SK-N-SH (cell line): ENCODE results near the gene SPRED3. TPM values are rescaled to one million over a fixed set of nuclear protein-coding genes. Genes with fewer than 3 reads are reported as not detected.

Experiments used
- CTCF ChIA-PET: fragments of 300-600, 350-600 bp; formaldehyde crosslinking; extraction: SDS; loops from one replicate; lab custom pipeline; 2021; lab: Yijun Ruan, JAX
- POLR2A ChIA-PET: fragments of 350-600 bp; sonication (Branson Sonifier 250); formaldehyde crosslinking; extraction: SDS; loops from one replicate; lab custom pipeline; 2020; ENCODE audit warnings: antibody characterized with exemption, inconsistent platforms; lab: Yijun Ruan, JAX
- DNase-seq: peaks from one replicate; pipeline ENCODE4 v3.0.0; 2012
- H2AFZ ChIP-seq: fragments of 200-600 bp; sonication (generic); 2 replicates; pipeline ENCODE4 v1.8.1; 2016; ENCODE audit warnings: antibody characterized with exemption, mild to moderate bottlenecking, low read depth
- H3F3A ChIP-seq: fragments of 200-600 bp; sonication (generic); replicated peaks from 2 replicates; pipeline ENCODE3; 2016; ENCODE audit warnings: antibody characterized with exemption, mild to moderate bottlenecking; ENCODE audit not compliant: insufficient read depth
- H3K27ac ChIP-seq, 2 experiments: fragments of 200-500 bp in 1 of 2; fragments of 200-600 bp in 1 of 2; sonication (Bioruptor generic) in 1 of 2; sonication (generic), shearing (Covaris generic) in 1 of 2; 2 replicates each; pipeline versions ENCODE4 v1.5.1 to v1.6.1; 2014 to 2016; ENCODE audit warnings: low read depth in 2 of 2, inconsistent platforms in 1 of 2, low read length in 1 of 2, mild to moderate bottlenecking in 1 of 2, mixed read lengths in 1 of 2
- H3K27me3 ChIP-seq: fragments of 200-600 bp; sonication (generic), shearing (Covaris generic); 2 replicates; pipeline ENCODE4 v1.6.1; 2016; ENCODE audit warnings: mixed run types; ENCODE audit not compliant: insufficient read depth
- H3K36me3 ChIP-seq, 2 experiments: fragments of 200-500 bp in 1 of 2; fragments of 200-600 bp in 1 of 2; sonication (Bioruptor generic) in 1 of 2; sonication (generic) in 1 of 2; replicated peaks in 1 of 2; 2 replicates each; pipeline versions ENCODE3 to v1.5.1; 2014 to 2016; ENCODE audit warnings: low read length in 1 of 2, mild to moderate bottlenecking in 1 of 2; ENCODE audit not compliant: insufficient read depth in 2 of 2, control insufficient read depth in 1 of 2
- H3K4me1 ChIP-seq, 2 experiments: fragments of 200-500 bp in 1 of 2; fragments of 200-600 bp in 1 of 2; sonication (Bioruptor generic) in 1 of 2; sonication (generic), shearing (Covaris generic) in 1 of 2; 2 replicates each; pipeline versions ENCODE4 v1.5.1 to v1.6.1; 2014 to 2016; ENCODE audit warnings: low read depth in 1 of 2, low read length in 1 of 2, mixed run types in 1 of 2; ENCODE audit not compliant: insufficient read depth in 2 of 2, control insufficient read depth in 1 of 2
- H3K4me2 ChIP-seq: fragments of 200-600 bp; sonication (generic), shearing (Covaris generic); 2 replicates; pipeline ENCODE4 v1.6.1; 2017; ENCODE audit warnings: mixed run types
- H3K4me3 ChIP-seq, 2 experiments: fragments of 200-500 bp in 1 of 2; fragments of 200-600 bp in 1 of 2; sonication (Bioruptor generic) in 1 of 2; sonication (generic), shearing (Covaris generic) in 1 of 2; 2 replicates each; pipeline versions ENCODE4 v1.5.1 to v1.8.1; 2014 to 2016; ENCODE audit warnings: low read depth in 2 of 2, inconsistent platforms in 1 of 2, low read length in 1 of 2, mild to moderate bottlenecking in 1 of 2, mixed read lengths in 1 of 2, moderate library complexity in 1 of 2
- H3K79me2 ChIP-seq: fragments of 200-600 bp; sonication (generic); 2 replicates; pipeline ENCODE4 v1.8.1; 2017; ENCODE audit warnings: mild to moderate bottlenecking; ENCODE audit not compliant: insufficient read depth
- H3K9ac ChIP-seq: fragments of 200-600 bp; sonication (generic); 2 replicates; pipeline ENCODE4 v1.6.1; 2017; ENCODE audit warnings: mixed run types
- H3K9me2 ChIP-seq: fragments of 200-600 bp; sonication (generic); 2 replicates; pipeline ENCODE4 v1.6.1; 2017; ENCODE audit warnings: mixed run types
- H3K9me3 ChIP-seq: fragments of 200-600 bp; sonication (generic); 2 replicates; pipeline ENCODE4 v1.6.1; 2017; ENCODE audit warnings: mixed run types, mild to moderate bottlenecking, moderate library complexity
- H4K20me1 ChIP-seq: fragments of 200-600 bp; sonication (generic); 2 replicates; pipeline ENCODE4 v1.6.1; 2017; ENCODE audit warnings: mild to moderate bottlenecking, mixed run types; ENCODE audit not compliant: insufficient read depth
- ELF1 ChIP-seq: IDR thresholded peaks from 2 replicates; pipeline ENCODE4 v1.4.0; 2012
- FOXJ3 ChIP-seq: sonication (generic); formaldehyde crosslinking; IDR thresholded peaks from 2 replicates; pipeline ENCODE4 v1.5.1; 2020; ENCODE audit warnings: mild to moderate bottlenecking, missing genetic modification reagents
- GABPA ChIP-seq: IDR thresholded peaks from 2 replicates; pipeline ENCODE4 v1.4.0; 2012; ENCODE audit warnings: low read depth, mild to moderate bottlenecking
- JUND ChIP-seq: IDR thresholded peaks from 2 replicates; pipeline ENCODE4 v1.4.0; 2012
- POLR2AphosphoS5 ChIP-seq: IDR thresholded peaks from 2 replicates; pipeline ENCODE4 v1.6.1; 2012; ENCODE audit warnings: low read depth, low read length
- RFX5 ChIP-seq: IDR thresholded peaks from 2 replicates; pipeline ENCODE4 v1.6.1; 2012; ENCODE audit warnings: mild to moderate bottlenecking, improper control_type of control experiment, low read length
- RXRA ChIP-seq: IDR thresholded peaks from 2 replicates; pipeline ENCODE4 v1.4.0; 2012; ENCODE audit warnings: low read depth, mild to moderate bottlenecking, borderline replicate concordance
- SIN3A ChIP-seq: IDR thresholded peaks from 2 replicates; pipeline ENCODE4 v1.6.1; 2012; ENCODE audit warnings: low read depth, mild to moderate bottlenecking, low read length, moderate library complexity, borderline replicate concordance
- SMC3 ChIP-seq: IDR thresholded peaks from 2 replicates; pipeline ENCODE4 v1.6.1; 2012; ENCODE audit warnings: low read depth, low read length, improper control_type of control experiment
- TAF1 ChIP-seq: IDR thresholded peaks from 2 replicates; pipeline ENCODE4 v1.6.1; 2012; ENCODE audit warnings: low read depth, mild to moderate bottlenecking, low read length, moderate library complexity, borderline replicate concordance
- TEAD4 ChIP-seq: IDR thresholded peaks from 2 replicates; pipeline ENCODE4 v1.4.0; 2012; ENCODE audit warnings: mild to moderate bottlenecking, borderline replicate concordance; ENCODE audit not compliant: insufficient read depth
- WGBS: methylation state at CpG from one replicate; pipeline ENCODE4 v1.1.6; 2017; ENCODE audit warnings: low lambda C conversion rate; 5-methylcytosine and 5-hydroxymethylcytosine counted together
- polyA plus RNA-seq, 3 experiments: library from polyadenylated mRNA; depleted of rRNA; stranded (reverse); fragments of >200 nt; gene quantifications; 2 replicates each; pipeline ENCODE4 v1.2.3, GENCODE V29; 2012
- TF ChIP-seq, protein P1 (sequence below): IDR thresholded peaks from 2 replicates; pipeline ENCODE4 v1.4.0; 2012; ENCODE audit warnings: low read depth, borderline replicate concordance
- TF ChIP-seq, protein P2 (sequence below): IDR thresholded peaks from 2 replicates; pipeline ENCODE4 v1.4.0; 2012; ENCODE audit warnings: low read depth
- TF ChIP-seq, protein P3 (sequence below): fragments of 200-600 bp; sonication (generic); IDR thresholded peaks from 2 replicates; pipeline ENCODE4 v1.6.1; 2017; ENCODE audit warnings: antibody characterized with exemption, mild to moderate bottlenecking, moderate library complexity
- TF ChIP-seq, protein P4 (sequence below): IDR thresholded peaks from 2 replicates; pipeline ENCODE4; 2012

Gene SPRED3
- polyA plus RNA-seq, 1 of the 3 experiments (the other 2 are of a cell fraction) = 11.1 TPM

DNA sequence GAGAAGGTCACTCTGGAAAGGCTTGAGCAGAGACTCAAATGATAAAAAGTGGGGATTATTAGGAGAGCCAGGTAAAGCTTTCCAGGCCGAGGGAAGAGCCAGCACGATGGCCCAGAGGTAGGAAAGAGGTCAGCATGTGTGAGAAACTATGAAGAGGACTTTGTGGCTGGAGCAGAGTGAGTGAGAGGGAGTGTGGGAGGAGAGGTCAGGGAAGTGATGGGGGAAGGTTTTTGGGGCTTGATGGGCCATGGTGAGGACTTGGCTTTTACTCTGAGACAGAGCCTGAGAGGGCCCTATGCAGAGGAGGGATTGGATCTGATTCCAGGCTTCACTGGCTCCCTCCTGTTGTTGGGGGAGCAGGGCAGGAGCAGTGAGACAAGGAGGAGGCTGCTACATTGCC, 47.6 kb upstream of the SPRED3 start (continued):
- TF ChIP-seq JUND = no peak
- TF ChIP-seq POLR2AphosphoS5 = no peak
- TF ChIP-seq, protein P1, sequence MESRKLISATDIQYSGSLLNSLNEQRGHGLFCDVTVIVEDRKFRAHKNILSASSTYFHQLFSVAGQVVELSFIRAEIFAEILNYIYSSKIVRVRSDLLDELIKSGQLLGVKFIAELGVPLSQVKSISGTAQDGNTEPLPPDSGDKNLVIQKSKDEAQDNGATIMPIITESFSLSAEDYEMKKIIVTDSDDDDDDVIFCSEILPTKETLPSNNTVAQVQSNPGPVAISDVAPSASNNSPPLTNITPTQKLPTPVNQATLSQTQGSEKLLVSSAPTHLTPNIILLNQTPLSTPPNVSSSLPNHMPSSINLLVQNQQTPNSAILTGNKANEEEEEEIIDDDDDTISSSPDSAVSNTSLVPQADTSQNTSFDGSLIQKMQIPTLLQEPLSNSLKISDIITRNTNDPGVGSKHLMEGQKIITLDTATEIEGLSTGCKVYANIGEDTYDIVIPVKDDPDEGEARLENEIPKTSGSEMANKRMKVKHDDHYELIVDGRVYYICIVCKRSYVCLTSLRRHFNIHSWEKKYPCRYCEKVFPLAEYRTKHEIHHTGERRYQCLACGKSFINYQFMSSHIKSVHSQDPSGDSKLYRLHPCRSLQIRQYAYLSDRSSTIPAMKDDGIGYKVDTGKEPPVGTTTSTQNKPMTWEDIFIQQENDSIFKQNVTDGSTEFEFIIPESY = no peak
- TF ChIP-seq TAF1 = no peak
- TF ChIP-seq SIN3A = no peak
- no peak for TF ChIP-seq SMC3

DNA sequence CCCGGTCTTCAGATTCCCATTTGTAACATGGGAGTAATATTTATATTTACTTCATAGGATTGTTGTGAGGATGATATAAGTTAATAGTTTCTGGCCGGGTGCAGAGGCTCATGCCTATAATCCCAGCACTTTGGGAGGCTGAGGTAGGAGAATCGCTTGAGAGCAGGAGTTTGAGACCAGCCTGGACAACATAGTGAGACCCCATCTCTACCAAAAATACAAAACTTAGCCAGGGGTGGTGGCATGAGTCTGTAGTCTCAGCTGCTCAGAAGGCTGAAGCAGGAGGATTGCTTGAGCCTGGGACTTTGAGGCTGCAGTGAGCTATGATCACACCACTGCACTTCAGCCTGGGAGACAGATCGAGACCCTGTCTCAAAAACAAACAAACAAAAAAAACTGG, 41.7 kb upstream of the SPRED3 start:
- Histone ChIP-seq H2AFZ (no peak overlapping the region), H3K4me2 (no peak overlapping the region), H3K27ac (no peak overlapping the region), H3K9me2 (no peaks in the 10 kb centered on the region), H3K4me1 (no peaks in the 10 kb centered on the region), H3K9me3 (no peaks in the 10 kb centered on the region), H3K79me2 (no peaks in the 10 kb centered on the region), H3K9ac (no peak overlapping the region), H3K4me3 (no peak overlapping the region), H3F3A (no peaks in the 10 kb centered on the region), H4K20me1 (no peaks in the 10 kb centered on the region), H3K36me3 (no peaks in the 10 kb centered on the region), H3K27me3 (no peaks in the 10 kb centered on the region)
- no peak for DNase-seq
- no peak for TF ChIP-seq RXRA
- TF ChIP-seq, protein P2, sequence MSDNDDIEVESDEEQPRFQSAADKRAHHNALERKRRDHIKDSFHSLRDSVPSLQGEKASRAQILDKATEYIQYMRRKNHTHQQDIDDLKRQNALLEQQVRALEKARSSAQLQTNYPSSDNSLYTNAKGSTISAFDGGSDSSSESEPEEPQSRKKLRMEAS = no peak
- TF ChIP-seq TAF1 = no peak
- no peak for TF ChIP-seq RFX5
- TF ChIP-seq, protein P3, sequence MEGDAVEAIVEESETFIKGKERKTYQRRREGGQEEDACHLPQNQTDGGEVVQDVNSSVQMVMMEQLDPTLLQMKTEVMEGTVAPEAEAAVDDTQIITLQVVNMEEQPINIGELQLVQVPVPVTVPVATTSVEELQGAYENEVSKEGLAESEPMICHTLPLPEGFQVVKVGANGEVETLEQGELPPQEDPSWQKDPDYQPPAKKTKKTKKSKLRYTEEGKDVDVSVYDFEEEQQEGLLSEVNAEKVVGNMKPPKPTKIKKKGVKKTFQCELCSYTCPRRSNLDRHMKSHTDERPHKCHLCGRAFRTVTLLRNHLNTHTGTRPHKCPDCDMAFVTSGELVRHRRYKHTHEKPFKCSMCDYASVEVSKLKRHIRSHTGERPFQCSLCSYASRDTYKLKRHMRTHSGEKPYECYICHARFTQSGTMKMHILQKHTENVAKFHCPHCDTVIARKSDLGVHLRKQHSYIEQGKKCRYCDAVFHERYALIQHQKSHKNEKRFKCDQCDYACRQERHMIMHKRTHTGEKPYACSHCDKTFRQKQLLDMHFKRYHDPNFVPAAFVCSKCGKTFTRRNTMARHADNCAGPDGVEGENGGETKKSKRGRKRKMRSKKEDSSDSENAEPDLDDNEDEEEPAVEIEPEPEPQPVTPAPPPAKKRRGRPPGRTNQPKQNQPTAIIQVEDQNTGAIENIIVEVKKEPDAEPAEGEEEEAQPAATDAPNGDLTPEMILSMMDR = no peak
- no peak for TF ChIP-seq POLR2AphosphoS5
- TF ChIP-seq FOXJ3 (CRISPR knock-in tag) = no peak
- TF ChIP-seq ELF1 = no peak
- TF ChIP-seq GABPA = no peak
- TF ChIP-seq, protein P4, sequence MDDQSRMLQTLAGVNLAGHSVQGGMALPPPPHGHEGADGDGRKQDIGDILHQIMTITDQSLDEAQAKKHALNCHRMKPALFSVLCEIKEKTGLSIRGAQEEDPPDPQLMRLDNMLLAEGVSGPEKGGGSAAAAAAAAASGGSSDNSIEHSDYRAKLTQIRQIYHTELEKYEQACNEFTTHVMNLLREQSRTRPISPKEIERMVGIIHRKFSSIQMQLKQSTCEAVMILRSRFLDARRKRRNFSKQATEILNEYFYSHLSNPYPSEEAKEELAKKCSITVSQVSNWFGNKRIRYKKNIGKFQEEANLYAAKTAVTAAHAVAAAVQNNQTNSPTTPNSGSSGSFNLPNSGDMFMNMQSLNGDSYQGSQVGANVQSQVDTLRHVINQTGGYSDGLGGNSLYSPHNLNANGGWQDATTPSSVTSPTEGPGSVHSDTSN = no peak
- no peak for TF ChIP-seq TEAD4
- POLR2A ChIA-PET = interaction anchor here (0.7 kb wide), 1 partner anchor 10 kb away, joined by 3 read pairs; no protein-coding TSS in a partner anchor
- WGBS = 71% methylated on average over 4 of the region's 4 CpGs
- CTCF ChIA-PET = interaction anchor here (1.3 to 2.2 kb wide), 2 partner anchors 112 to 445 kb away, joined by 3 to 4 read pairs; no protein-coding TSS in a partner anchor
